Activated CD4-positive, alpha-beta T cell treated with anti-CD3 and anti-CD28 coated beads, Interleukin-2, amount 50 U/mL, for 1 hour (primary cell): ENCODE measurements around the gene TJP2.
"Not testable (repeated sequence)": the region's sequence is repeated elsewhere in the genome, so short reads cannot be mapped to it uniquely, and the experiment has no call there.

Experiments used
- DNase-seq: peaks from one replicate; pipeline ENCODE4 v3.0.0-alpha.2; 2020

Gene TJP2

GRCh38 chr9:69164573-69164972 is 9.5 kb upstream of the TJP2 start:
- not testable (repeated sequence) for DNase-seq

- no peak for DNase-seq
Measured at GRCh38 chr9:69165581-69165980, 8.5 kb upstream of the TJP2 start.

GRCh38 chr9:69168709-69169217 is 5.3 kb upstream of the TJP2 start:
- peak; percentile 21 for DNase-seq

- no peak for DNase-seq
Measured at GRCh38 chr9:69170231-69170630, 3.8 kb upstream of the TJP2 start.

- no peak for DNase-seq
Measured at GRCh38 chr9:69171049-69171448, 3.0 kb upstream of the TJP2 start.

- DNase-seq, result no peak
Measured at GRCh38 chr9:69171517-69171916, 2.6 kb upstream of the TJP2 start.

- no peak for DNase-seq
Measured at GRCh38 chr9:69172895-69173294, 1.2 kb upstream of the TJP2 start.

GRCh38 chr9:69173497-69173890 is 583 bp upstream of the TJP2 start:
- no peak for DNase-seq

- DNase-seq, result no peak
Measured at GRCh38 chr9:69174616-69175463, 763 bp downstream of the TJP2 start.

- DNase-seq, result no peak
Measured at GRCh38 chr9:69175486-69175885, 1.4 kb downstream of the TJP2 start.

GRCh38 chr9:69176471-69177171 is 2.5 kb downstream of the TJP2 start:
- DNase-seq, result no peak

- no peak for DNase-seq
Measured at GRCh38 chr9:69178583-69179011, 4.5 kb downstream of the TJP2 start.

GRCh38 chr9:69179037-69179436 is 5.0 kb downstream of the TJP2 start:
- DNase-seq, result no peak

- DNase-seq, result no peak
Measured at GRCh38 chr9:69180200-69180599, 6.1 kb downstream of the TJP2 start.

- DNase-seq, result peak; percentile 4
Measured at GRCh38 chr9:69180670-69181069, 6.6 kb downstream of the TJP2 start.

- no peak for DNase-seq
Measured at GRCh38 chr9:69181908-69182353, 7.9 kb downstream of the TJP2 start.

- DNase-seq, result no peak
Measured at GRCh38 chr9:69184266-69184665, 10.2 kb downstream of the TJP2 start.

- no peak for DNase-seq
Measured at GRCh38 chr9:69186841-69187611, 12.9 kb downstream of the TJP2 start.

GRCh38 chr9:69188975-69189374 is 14.9 kb downstream of the TJP2 start:
- DNase-seq, result no peak

- no peak for DNase-seq
Measured at GRCh38 chr9:69190086-69190862, 16.2 kb downstream of the TJP2 start.

GRCh38 chr9:69190863-69191181 is 16.7 kb downstream of the TJP2 start:
- no peak for DNase-seq

GRCh38 chr9:69191231-69191630 is 17.2 kb downstream of the TJP2 start:
- no peak for DNase-seq

- no peak for DNase-seq
Measured at GRCh38 chr9:69192214-69192613, 18.1 kb downstream of the TJP2 start.
